ENCODE measurements around the gene NELFA.

DNA sequence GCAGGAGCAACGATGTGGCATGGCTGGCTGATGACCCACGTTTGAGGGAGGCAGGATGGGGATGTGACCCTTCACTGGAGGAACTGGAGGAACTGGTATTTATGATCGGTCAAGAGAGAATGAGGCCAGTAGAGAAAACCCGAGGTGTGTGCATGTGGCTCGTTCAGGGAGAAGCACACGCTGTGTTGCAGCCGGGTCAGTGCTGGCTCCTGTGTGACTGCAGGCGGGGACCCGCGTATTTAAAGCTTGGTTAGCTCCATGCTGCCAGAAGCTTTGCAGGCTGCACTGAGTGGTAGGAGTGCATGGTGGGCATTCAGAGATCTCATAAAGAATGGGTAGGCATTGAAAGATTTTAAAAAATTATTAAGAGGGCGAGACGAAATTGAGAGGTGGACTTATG lies 52.1 kb downstream of the NELFA start:
- TF ChIP-seq ZNF157 (tag by site-specific recombination; IDR thresholded peaks at IDR 0.05) = no peak
- TF ChIP-seq ZNF629 (tag by site-specific recombination; IDR thresholded peaks at IDR 0.05) = no peak
- no peak for TF ChIP-seq ZNF239 (tag by site-specific recombination; IDR thresholded peaks at IDR 0.05)
- no peak for TF ChIP-seq ZNF561 (tag by site-specific recombination; IDR thresholded peaks at IDR 0.05; ENCODE audit: borderline replicate concordance)
- no peak for TF ChIP-seq ZNF366 (tag by site-specific recombination; conservative IDR thresholded peaks at IDR 0.05)
- no peak for TF ChIP-seq ZNF792 (tag by site-specific recombination; IDR thresholded peaks at IDR 0.05)
- TF ChIP-seq, protein P1, sequence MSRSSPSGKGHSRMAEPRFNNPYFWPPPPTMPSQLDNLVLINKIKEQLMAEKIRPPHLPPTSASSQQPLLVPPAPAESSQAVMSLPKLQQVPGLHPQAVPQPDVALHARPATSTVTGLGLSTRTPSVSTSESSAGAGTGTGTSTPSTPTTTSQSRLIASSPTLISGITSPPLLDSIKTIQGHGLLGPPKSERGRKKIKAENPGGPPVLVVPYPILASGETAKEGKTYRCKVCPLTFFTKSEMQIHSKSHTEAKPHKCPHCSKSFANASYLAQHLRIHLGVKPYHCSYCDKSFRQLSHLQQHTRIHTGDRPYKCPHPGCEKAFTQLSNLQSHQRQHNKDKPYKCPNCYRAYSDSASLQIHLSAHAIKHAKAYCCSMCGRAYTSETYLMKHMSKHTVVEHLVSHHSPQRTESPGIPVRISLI (tag by site-specific recombination; IDR thresholded peaks at IDR 0.05) = no peak
- TF ChIP-seq ZNF138 (tag by site-specific recombination; IDR thresholded peaks at IDR 0.05; ENCODE audit: borderline replicate concordance) = no peak
- TF ChIP-seq, protein P2, sequence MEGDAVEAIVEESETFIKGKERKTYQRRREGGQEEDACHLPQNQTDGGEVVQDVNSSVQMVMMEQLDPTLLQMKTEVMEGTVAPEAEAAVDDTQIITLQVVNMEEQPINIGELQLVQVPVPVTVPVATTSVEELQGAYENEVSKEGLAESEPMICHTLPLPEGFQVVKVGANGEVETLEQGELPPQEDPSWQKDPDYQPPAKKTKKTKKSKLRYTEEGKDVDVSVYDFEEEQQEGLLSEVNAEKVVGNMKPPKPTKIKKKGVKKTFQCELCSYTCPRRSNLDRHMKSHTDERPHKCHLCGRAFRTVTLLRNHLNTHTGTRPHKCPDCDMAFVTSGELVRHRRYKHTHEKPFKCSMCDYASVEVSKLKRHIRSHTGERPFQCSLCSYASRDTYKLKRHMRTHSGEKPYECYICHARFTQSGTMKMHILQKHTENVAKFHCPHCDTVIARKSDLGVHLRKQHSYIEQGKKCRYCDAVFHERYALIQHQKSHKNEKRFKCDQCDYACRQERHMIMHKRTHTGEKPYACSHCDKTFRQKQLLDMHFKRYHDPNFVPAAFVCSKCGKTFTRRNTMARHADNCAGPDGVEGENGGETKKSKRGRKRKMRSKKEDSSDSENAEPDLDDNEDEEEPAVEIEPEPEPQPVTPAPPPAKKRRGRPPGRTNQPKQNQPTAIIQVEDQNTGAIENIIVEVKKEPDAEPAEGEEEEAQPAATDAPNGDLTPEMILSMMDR (tag by site-specific recombination; IDR thresholded peaks at IDR 0.05) = no peak

All from HEK293 (cell line).